CD14-positive monocyte (primary cell): ENCODE data around the gene INO80B. TPM values are rescaled to one million over a fixed set of nuclear protein-coding genes. Genes with fewer than 3 reads are reported as not detected.
A peak's percentile ranks its signal among the peaks of the same experiment; 100 is the strongest.

Experiments
- DNase-seq, 3 donors: peaks; one replicate each; pipeline ENCODE4 v3.0.0-alpha.2; 2011 to 2022
- H2AFZ ChIP-seq: 2 replicates; pipeline ENCODE4 v1.6.0; 2012; ENCODE audit warnings: mild to moderate bottlenecking, low read depth, low read length, inconsistent platforms; ENCODE audit not compliant: insufficient read depth, poor library complexity, severe bottlenecking
- H3K27ac ChIP-seq, 2 donors: 1 replicate in 1 of 2; 2 replicates in 1 of 2; pipeline ENCODE4 v1.5.1; 2012 to 2013; ENCODE audit warnings: low read length in 2 of 2, control low read depth in 1 of 2, inconsistent platforms in 1 of 2, low read depth in 1 of 2, mild to moderate bottlenecking in 1 of 2
- H3K27me3 ChIP-seq, 2 donors: one replicate each; pipeline versions ENCODE4 v1.6.0 to v1.6.1; 2011 to 2013; ENCODE audit warnings: low read length in 2 of 2; ENCODE audit not compliant: control insufficient read depth in 2 of 2, insufficient read depth in 2 of 2
- H3K36me3 ChIP-seq, 2 donors: replicated peaks in 1 of 2; 1 replicate in 1 of 2; 2 replicates in 1 of 2; pipeline versions ENCODE4 v1.5.1 to v1.6.1; 2012 to 2013; ENCODE audit warnings: low read length in 2 of 2, control low read depth in 1 of 2, inconsistent platforms in 1 of 2, mild to moderate bottlenecking in 1 of 2; ENCODE audit not compliant: insufficient read depth in 2 of 2, control insufficient read depth in 1 of 2
- H3K4me1 ChIP-seq, 2 donors: 1 replicate in 1 of 2; 2 replicates in 1 of 2; pipeline versions ENCODE4 v1.5.1 to v1.6.1; 2012 to 2013; ENCODE audit warnings: low read length in 2 of 2, control low read depth in 1 of 2, inconsistent platforms in 1 of 2, mild to moderate bottlenecking in 1 of 2, moderate library complexity in 1 of 2; ENCODE audit not compliant: insufficient read depth in 2 of 2, control insufficient read depth in 1 of 2
- H3K4me2 ChIP-seq: replicated peaks from 2 replicates; pipeline ENCODE3; 2012; ENCODE audit warnings: low read length, moderate library complexity, mild to moderate bottlenecking; ENCODE audit not compliant: poor library complexity, severe bottlenecking; ENCODE audit errors: extremely low read depth
- H3K4me3 ChIP-seq, 3 experiments: fragments of 200-600 bp in 1 of 3; sonication (generic) in 1 of 3; replicated peaks in 1 of 3; 1 replicate in 2 of 3; 2 replicates in 1 of 3; pipeline ENCODE4 v1.5.1; 2011 to 2013; ENCODE audit warnings: low read length in 3 of 3, mild to moderate bottlenecking in 3 of 3, control low read depth in 2 of 3, low read depth in 2 of 3, inconsistent platforms in 1 of 3, moderate library complexity in 1 of 3
- H3K79me2 ChIP-seq: 2 replicates; pipeline ENCODE4 v1.6.0; 2012; ENCODE audit warnings: mild to moderate bottlenecking, control low read depth, inconsistent platforms, low read length, moderate library complexity; ENCODE audit not compliant: insufficient read depth
- H3K9ac ChIP-seq: 2 replicates; pipeline ENCODE4 v1.6.0; 2017; ENCODE audit warnings: low read length, mild to moderate bottlenecking; ENCODE audit not compliant: insufficient read depth, poor library complexity, severe bottlenecking
- H3K9me3 ChIP-seq, 2 donors: replicated peaks in 1 of 2; 1 replicate in 1 of 2; 2 replicates in 1 of 2; pipeline versions ENCODE4 v1.5.1 to v1.6.1; 2012 to 2013; ENCODE audit warnings: low read length in 2 of 2, control low read depth in 1 of 2; ENCODE audit not compliant: control insufficient read depth in 1 of 2, insufficient read depth in 1 of 2
- H4K20me1 ChIP-seq: 2 replicates; pipeline ENCODE4 v1.6.0; 2012; ENCODE audit warnings: mild to moderate bottlenecking, low read length, control low read depth, moderate library complexity; ENCODE audit not compliant: insufficient read depth
- H3K27ac Mint-ChIP-seq, 7 donors: one replicate each; pipeline ENCODE4 v1.8.0; 2020; ENCODE audit warnings: mild to moderate bottlenecking in 7 of 7, mixed read lengths in 7 of 7, moderate library complexity in 6 of 7, inconsistent platforms in 2 of 7
- H3K27me3 Mint-ChIP-seq, 3 donors: one replicate each; pipeline ENCODE4 v1.8.0; 2021 to 2022; ENCODE audit warnings: low read depth in 3 of 3, mild to moderate bottlenecking in 3 of 3, mixed read lengths in 3 of 3, moderate library complexity in 3 of 3, inconsistent platforms in 1 of 3
- H3K36me3 Mint-ChIP-seq, 2 donors: one replicate each; pipeline ENCODE4 v1.8.0; 2020; ENCODE audit warnings: mixed read lengths in 2 of 2, inconsistent platforms in 1 of 2, mild to moderate bottlenecking in 1 of 2
- H3K4me1 Mint-ChIP-seq: one replicate; pipeline ENCODE4 v1.8.0; 2020; ENCODE audit warnings: mild to moderate bottlenecking, mixed read lengths
- H3K4me3 Mint-ChIP-seq, 2 donors: one replicate each; pipeline ENCODE4 v1.8.0; 2020; ENCODE audit warnings: mild to moderate bottlenecking in 2 of 2, mixed read lengths in 2 of 2, moderate library complexity in 1 of 2
- H3K9me3 Mint-ChIP-seq, 7 donors: one replicate each; pipeline ENCODE4 v1.8.0; 2020 to 2022; ENCODE audit warnings: mixed read lengths in 7 of 7, mild to moderate bottlenecking in 6 of 7, moderate library complexity in 6 of 7, inconsistent platforms in 2 of 7
- WGBS: methylation state at CpG from one replicate; pipeline ENCODE4 v1.1.5; 2013; ENCODE audit warnings: missing lambda C conversion rate; ENCODE audit not compliant: insufficient coverage; 5-methylcytosine and 5-hydroxymethylcytosine counted together
- intact Hi-C, 2 donors: fragments of 100-400 bp; cut with micrococcal nuclease; formaldehyde crosslinking; loops; one replicate each; pipeline versions ENCODE4 v1.15.0 to v1.15.1; 2023
- polyA plus RNA-seq, 3 donors: library from polyadenylated mRNA; depleted of rRNA in 1 of 3; unstranded in 2 of 3; stranded (reverse) in 1 of 3; fragments of 300-500 nt in 2 of 3; fragments of >200 nt in 1 of 3; fragmentation: Illumina TruSeq in 2 of 3; gene quantifications; 1 replicate in 2 of 3; 2 replicates in 1 of 3; pipeline ENCODE4 v1.2.3, GENCODE V29; 2012 to 2021
- TF ChIP-seq, protein P1 (sequence below): fragments of 200-600 bp; IDR thresholded peaks from one replicate; pipeline ENCODE4 v1.8.0; 2022; ENCODE audit warnings: antibody characterized with exemption, mild to moderate bottlenecking

Gene INO80B
- polyA plus RNA-seq, 3 donors: 4.8 to 48.7 (median 4.8) TPM

DNA sequence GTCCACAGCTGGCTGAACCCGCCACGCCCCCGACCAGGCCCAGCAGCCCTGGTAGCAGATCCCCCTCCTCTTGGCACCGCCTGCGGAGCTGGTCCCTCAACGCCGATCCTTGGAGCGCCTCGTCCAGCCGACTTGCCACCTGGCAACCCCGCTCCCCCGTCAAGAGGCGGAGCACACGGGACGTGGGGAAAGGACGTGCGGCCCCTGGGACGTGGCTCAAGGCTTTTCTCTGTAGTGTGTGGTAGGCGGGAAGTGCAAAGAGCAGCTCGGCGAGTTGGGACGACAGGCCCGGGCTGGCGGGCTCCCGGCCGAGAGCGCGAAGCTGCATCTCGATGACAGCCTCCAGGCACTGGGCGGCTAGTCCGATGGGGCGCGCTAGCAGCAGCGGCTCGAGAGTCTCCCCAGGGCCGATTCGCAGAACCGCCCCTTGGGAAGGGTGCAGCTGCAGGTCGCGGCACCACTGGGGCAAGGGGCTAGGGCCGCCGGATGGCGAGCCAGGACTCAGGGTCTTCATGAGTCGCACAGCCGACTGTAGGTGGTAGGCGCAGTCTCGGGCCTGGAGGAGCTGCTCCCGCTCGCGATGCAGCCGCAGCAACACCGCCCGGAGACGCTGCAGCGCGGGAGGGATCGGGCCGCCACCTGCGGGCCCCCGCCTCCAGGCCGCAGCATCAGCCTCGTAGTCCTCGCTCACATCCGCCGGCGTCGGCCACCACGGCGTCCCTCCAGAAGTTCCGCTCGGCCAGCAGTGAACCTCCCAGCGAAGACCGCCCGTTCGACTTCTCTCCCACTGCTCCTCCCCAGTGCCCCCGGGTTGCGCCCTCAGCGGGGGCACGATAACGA is 27.3 kb downstream of the INO80B start:
- peak overlapping the region; percentile 61 to 94 (median 86) for H3K4me3 ChIP-seq
- Mint-ChIP-seq H3K9me3 (no peaks in the 10 kb centered on the region), H3K4me1 (peaks cover 34% of the 10 kb centered on the region), H3K27me3 (peaks cover 0 to 2% (median 0%) of the 10 kb centered on the region in 3 donors), H3K27ac (peak overlapping the region; percentile 90 to 100 (median 99)), H3K36me3 (peaks cover 29 to 45% of the 10 kb centered on the region in 2 donors), H3K4me3 (peak overlapping the region; percentile 100)
- peak overlapping the region; percentile 76 for H3K9ac ChIP-seq
- peaks cover 18 to 35% of the 10 kb centered on the region in 2 donors for H3K36me3 ChIP-seq
- H4K20me1 ChIP-seq: peaks cover 23% of the 10 kb centered on the region
- WGBS: 3% methylated on average over 71 of the region's 80 CpGs
- H2AFZ ChIP-seq: peak overlapping the region; percentile 98
- H3K4me1 ChIP-seq: peaks cover 29 to 38% of the 10 kb centered on the region in 2 donors
- no peaks in the 10 kb centered on the region for H3K27me3 ChIP-seq
- TF ChIP-seq, protein P1, sequence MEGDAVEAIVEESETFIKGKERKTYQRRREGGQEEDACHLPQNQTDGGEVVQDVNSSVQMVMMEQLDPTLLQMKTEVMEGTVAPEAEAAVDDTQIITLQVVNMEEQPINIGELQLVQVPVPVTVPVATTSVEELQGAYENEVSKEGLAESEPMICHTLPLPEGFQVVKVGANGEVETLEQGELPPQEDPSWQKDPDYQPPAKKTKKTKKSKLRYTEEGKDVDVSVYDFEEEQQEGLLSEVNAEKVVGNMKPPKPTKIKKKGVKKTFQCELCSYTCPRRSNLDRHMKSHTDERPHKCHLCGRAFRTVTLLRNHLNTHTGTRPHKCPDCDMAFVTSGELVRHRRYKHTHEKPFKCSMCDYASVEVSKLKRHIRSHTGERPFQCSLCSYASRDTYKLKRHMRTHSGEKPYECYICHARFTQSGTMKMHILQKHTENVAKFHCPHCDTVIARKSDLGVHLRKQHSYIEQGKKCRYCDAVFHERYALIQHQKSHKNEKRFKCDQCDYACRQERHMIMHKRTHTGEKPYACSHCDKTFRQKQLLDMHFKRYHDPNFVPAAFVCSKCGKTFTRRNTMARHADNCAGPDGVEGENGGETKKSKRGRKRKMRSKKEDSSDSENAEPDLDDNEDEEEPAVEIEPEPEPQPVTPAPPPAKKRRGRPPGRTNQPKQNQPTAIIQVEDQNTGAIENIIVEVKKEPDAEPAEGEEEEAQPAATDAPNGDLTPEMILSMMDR: no peak
- intact Hi-C loops: loop anchor here (1.0 to 5.0 kb wide), 6 partner anchors 27 to 105 kb away; partner anchors contain the start of genes AUP1 (in 2 of the 2), HTRA2 (in 2 of the 2), INO80B (in 2 of the 2) and DQX1 (in 1 of the 2)
- peak in 2 of 3 donors; percentile 19 to 55 for DNase-seq
- H3K9me3 ChIP-seq: no peaks in the 10 kb centered on the region
- H3K79me2 ChIP-seq: peaks cover 49% of the 10 kb centered on the region
- H3K27ac ChIP-seq: peak overlapping the region; percentile 84 to 90
- H3K4me2 ChIP-seq: peak overlapping the region; percentile 95

DNA sequence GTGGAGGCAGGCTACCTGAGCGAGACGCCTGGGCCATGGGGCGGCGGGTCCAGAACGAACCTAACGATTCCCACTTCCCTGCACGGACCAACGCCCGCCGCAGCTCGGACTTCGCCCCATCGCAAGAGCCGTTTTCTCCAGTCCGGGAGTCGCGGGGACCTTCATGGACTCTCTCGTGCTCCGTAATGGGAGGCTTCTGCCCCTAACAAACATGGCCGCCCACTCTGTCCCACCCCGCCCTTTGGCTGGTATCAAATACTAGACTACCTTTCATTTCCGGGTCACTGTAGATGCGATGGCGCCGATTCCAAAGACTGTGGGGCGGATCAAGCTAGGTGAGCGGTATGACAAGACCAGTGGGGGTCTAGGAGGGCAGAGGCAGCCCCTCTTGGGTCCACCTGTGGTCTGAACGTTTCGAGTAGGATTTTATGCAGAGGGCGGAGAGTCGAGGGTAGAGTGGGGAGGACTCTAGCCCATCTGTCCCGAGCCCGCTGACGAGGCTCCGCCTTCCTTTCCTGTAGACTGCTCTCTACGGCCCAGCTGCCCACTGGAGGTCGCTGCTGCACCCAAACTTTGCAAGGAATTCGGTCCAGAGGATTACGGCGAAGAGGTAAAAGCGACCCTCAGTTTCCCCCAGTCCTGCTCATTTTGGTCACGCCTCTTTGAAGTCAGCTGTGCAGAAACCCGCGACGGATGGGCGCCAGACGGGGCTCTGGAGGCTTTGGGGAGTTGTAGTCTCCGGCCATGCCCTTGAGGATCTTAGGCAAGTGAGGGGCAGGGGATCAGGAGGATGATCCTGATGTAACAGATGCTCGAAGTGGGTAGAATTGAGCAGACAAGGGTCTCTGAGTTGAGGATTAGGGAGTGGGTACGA is 28.2 kb downstream of the INO80B start, which contains the start of the genes CCDC142 and TTC31:
Gene CCDC142, minus strand, starts transcription at position 198 of the 874 bp plus-strand sequence. Its CDS starts 161 bp downstream, at position 37.
Gene TTC31, plus strand, starts transcription at position 281 of the 874 bp plus-strand sequence. Its CDS starts 15 bp downstream, at position 296.
- Mint-ChIP-seq H3K27ac (peak within 1 kb of the TSS; percentile 90 to 100 (median 99)), H3K27me3 (peaks cover 0 to 2% (median 0%) of the 10 kb centered on the region in 3 donors), H3K36me3 (peaks cover 31 to 47% of the 10 kb centered on the region in 2 donors), H3K9me3 (no peaks in the 10 kb centered on the region), H3K4me3 (peak within 1 kb of the TSS; percentile 100), H3K4me1 (peaks cover 29% of the 10 kb centered on the region)
- peaks cover 20% of the 10 kb centered on the region for H4K20me1 ChIP-seq
- intact Hi-C loops: loop anchor here (1.0 to 5.0 kb wide), 6 partner anchors 28 to 104 kb away; partner anchors contain the start of genes AUP1 (in 2 of the 2), HTRA2 (in 2 of the 2), INO80B (in 2 of the 2) and DQX1 (in 1 of the 2)
- peaks cover 24 to 32% of the 10 kb centered on the region in 2 donors for H3K4me1 ChIP-seq
- peak; percentile 93 to 95 (median 94) for DNase-seq
- H3K27ac ChIP-seq: peak within 1 kb of the TSS; percentile 84 to 90
- H3K4me2 ChIP-seq: peak within 1 kb of the TSS; percentile 95
- peak within 1 kb of the TSS; percentile 98 for H2AFZ ChIP-seq
- no peaks in the 10 kb centered on the region for H3K9me3 ChIP-seq
- H3K9ac ChIP-seq: peak within 1 kb of the TSS; percentile 76
- TF ChIP-seq, protein P1: peak; percentile 88
- H3K79me2 ChIP-seq: peaks cover 49% of the 10 kb centered on the region
- peak within 1 kb of the TSS; percentile 61 to 94 (median 86) for H3K4me3 ChIP-seq
- no peaks in the 10 kb centered on the region for H3K27me3 ChIP-seq
- peaks cover 18 to 40% of the 10 kb centered on the region in 2 donors for H3K36me3 ChIP-seq
- WGBS: 1% methylated on average over 43 of the region's 50 CpGs
